Suprapubic skin (tissue), 4 donors: ENCODE measurements around the gene BAZ2B. TPM values are rescaled to one million over a fixed set of nuclear protein-coding genes. Genes with fewer than 3 reads are reported as not detected.

Source experiments
- DNase-seq, 2 donors: peaks; one replicate each; pipeline ENCODE4 v3.0.0-alpha.2; 2019; ENCODE audit warnings: low spot score in 2 of 2
- H3K27ac ChIP-seq: fragments of 200-600 bp; sonication (generic); one replicate; pipeline ENCODE4 v1.5.1; 2019
- H3K27me3 ChIP-seq: fragments of 200-600 bp; sonication (generic); one replicate; pipeline ENCODE4 v1.5.1; 2019
- H3K36me3 ChIP-seq: fragments of 200-600 bp; sonication (generic); one replicate; pipeline ENCODE4 v1.5.1; 2019
- H3K4me1 ChIP-seq: fragments of 200-600 bp; sonication (generic); one replicate; pipeline ENCODE4 v1.5.1; 2019
- H3K4me3 ChIP-seq: fragments of 200-600 bp; sonication (generic); one replicate; pipeline ENCODE4 v1.5.1; 2019; ENCODE audit warnings: mild to moderate bottlenecking
- H3K9me3 ChIP-seq: fragments of 200-600 bp; sonication (generic); one replicate; pipeline ENCODE4 v1.5.1; 2019
- EP300 ChIP-seq: sonication (generic); formaldehyde crosslinking; IDR thresholded peaks from one replicate; pipeline ENCODE4 v1.6.1; 2017; ENCODE audit warnings: antibody characterized with exemption
- POLR2A ChIP-seq, 2 donors: fragments of 450-650 bp; IDR thresholded peaks; one replicate each; pipeline ENCODE4 v1.6.1; 2017; ENCODE audit warnings: antibody characterized with exemption in 2 of 2, mild to moderate bottlenecking in 2 of 2, moderate library complexity in 2 of 2
- POLR2AphosphoS5 ChIP-seq, 3 donors: sonication (generic); formaldehyde crosslinking; IDR thresholded peaks; one replicate each; pipeline ENCODE4 v1.6.1; 2017; ENCODE audit warnings: antibody characterized with exemption in 3 of 3
- WGBS: methylation state at CpG from one replicate; pipeline ENCODE4 v1.1.5; 2018; 5-methylcytosine and 5-hydroxymethylcytosine counted together
- total RNA-seq, 4 donors: library from RNA; depleted of rRNA; stranded (reverse); fragments of >200 nt; gene quantifications; one replicate each; pipeline ENCODE4 v1.1.0, GENCODE V29; 2016
- TF ChIP-seq, protein P1 (sequence below), 2 donors: fragments of 200-600 bp in 1 of 2; fragments of 450-650 bp in 1 of 2; sonication (generic) in 1 of 2; IDR thresholded peaks; one replicate each; pipeline ENCODE4 v1.5.1; 2016 to 2019; ENCODE audit warnings: antibody characterized with exemption in 2 of 2, mild to moderate bottlenecking in 1 of 2, moderate library complexity in 1 of 2

Gene BAZ2B
- total RNA-seq, 4 donors from 2014 or later: 61.7 to 185 (median 80.8) TPM

DNA sequence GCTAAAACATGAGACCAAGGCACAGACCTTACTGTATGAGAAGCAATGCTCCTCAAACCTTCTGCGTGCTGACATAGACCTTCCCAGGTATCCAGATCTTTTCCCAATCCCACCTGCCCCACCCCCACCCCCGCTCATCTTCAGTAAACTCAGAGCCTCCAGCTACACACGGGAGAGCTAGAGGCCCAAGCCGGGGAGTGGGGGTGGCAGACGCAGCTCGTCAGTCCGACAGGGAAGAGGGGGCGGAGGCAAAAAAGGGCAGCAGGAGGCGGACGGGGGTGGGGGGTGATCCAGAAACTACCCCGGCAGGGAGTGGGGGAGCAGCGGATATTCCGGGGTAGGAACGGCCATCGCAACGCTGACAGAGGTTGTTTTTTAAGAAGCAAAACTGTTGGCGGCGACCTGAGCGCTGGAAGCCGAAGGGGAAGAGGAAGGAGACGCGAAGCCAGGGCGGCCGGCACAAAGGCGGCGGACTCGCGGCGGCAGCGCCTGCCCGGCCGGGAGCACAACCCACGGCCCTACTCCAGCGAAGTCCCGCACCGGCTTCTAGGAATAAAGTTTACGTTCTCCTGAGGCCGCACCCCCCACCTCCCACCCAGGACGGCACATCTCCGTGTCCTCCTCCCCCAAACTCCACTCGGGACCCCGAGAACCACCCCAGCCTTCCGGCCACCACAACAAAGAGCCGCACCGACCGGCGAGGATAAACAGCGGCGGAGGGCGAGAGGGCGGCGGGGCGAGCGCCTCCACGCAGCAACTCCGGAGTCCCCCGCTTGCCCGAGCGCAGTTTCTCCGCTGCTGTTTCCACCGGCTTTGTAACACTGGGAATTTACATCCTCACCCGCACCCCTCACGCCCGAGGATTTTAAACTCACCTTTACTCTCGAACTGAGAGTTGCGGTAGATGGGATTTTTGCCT is 722 bp downstream of the BAZ2B start:
- Histone ChIP-seq H3K4me3 (peak overlapping the region; percentile 85), H3K9me3 (no peaks in the 10 kb centered on the region), H3K27me3 (no peaks in the 10 kb centered on the region), H3K36me3 (no peaks in the 10 kb centered on the region), H3K27ac (peak overlapping the region; percentile 98), H3K4me1 (peaks cover 28% of the 10 kb centered on the region)
- peak; percentile 93 to 94 for DNase-seq
- TF ChIP-seq POLR2AphosphoS5 (IDR thresholded peaks at IDR 0.05): peak in 2 of 3 donors; percentile 44 to 53
- TF ChIP-seq, protein P1, sequence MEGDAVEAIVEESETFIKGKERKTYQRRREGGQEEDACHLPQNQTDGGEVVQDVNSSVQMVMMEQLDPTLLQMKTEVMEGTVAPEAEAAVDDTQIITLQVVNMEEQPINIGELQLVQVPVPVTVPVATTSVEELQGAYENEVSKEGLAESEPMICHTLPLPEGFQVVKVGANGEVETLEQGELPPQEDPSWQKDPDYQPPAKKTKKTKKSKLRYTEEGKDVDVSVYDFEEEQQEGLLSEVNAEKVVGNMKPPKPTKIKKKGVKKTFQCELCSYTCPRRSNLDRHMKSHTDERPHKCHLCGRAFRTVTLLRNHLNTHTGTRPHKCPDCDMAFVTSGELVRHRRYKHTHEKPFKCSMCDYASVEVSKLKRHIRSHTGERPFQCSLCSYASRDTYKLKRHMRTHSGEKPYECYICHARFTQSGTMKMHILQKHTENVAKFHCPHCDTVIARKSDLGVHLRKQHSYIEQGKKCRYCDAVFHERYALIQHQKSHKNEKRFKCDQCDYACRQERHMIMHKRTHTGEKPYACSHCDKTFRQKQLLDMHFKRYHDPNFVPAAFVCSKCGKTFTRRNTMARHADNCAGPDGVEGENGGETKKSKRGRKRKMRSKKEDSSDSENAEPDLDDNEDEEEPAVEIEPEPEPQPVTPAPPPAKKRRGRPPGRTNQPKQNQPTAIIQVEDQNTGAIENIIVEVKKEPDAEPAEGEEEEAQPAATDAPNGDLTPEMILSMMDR (IDR thresholded peaks at IDR 0.05): no peak
- TF ChIP-seq POLR2A (IDR thresholded peaks at IDR 0.05): peak; percentile 4 to 51
- 1% methylated on average over 48 of the region's 66 CpGs for WGBS

DNA sequence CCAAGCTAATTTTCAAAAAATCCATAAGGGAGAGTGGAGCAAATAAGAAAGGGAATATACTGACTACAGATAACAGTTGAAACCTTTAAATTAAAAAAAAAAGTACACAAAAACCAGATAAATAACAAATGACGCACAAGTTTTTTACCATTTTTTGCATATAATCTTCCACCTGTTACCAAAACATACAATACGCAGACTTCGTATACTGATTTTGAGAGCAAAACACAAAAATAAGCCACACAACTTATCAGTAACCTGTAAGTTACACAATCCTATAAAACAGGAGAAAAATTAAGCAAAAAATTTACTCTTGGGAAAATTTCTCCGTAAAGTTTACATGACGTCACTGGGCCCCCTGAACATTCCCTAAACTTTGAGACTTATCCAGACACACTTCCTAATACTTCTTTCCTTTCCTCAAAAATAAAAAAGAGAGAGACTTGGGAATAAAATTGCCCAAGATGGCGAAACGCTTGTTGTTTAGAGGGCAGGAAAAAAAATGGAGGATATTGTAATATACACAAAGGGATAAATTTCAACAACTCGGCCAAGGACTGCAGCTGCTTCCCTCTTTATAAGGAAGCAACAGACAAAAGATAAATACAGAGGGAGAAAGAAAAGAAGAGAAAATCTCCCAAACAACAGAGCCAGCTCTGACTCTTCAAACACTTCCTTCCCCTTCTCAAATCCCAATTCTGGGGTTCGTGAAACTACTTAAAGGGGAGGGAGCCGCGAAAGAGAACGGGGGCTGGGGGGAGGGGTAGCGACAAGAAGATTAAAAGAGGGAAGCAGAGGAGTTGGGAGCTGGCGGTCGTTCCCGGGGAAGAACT is 1.6 kb downstream of the BAZ2B start:
- Histone ChIP-seq H3K36me3 (no peaks in the 10 kb centered on the region), H3K4me1 (peaks cover 37% of the 10 kb centered on the region), H3K27ac (peak overlapping the region; percentile 98), H3K9me3 (no peaks in the 10 kb centered on the region), H3K27me3 (no peaks in the 10 kb centered on the region), H3K4me3 (peak overlapping the region; percentile 85)
- TF ChIP-seq, protein P1 (IDR thresholded peaks at IDR 0.05): no peak
- TF ChIP-seq EP300 (no peak), POLR2A (IDR thresholded peaks at IDR 0.05) (no peak), POLR2AphosphoS5 (IDR thresholded peaks at IDR 0.05) (no peak)
- DNase-seq: peak in 1 of 2 donors; percentile 83
- WGBS: 2% methylated on average over 16 of the region's 16 CpGs

DNA sequence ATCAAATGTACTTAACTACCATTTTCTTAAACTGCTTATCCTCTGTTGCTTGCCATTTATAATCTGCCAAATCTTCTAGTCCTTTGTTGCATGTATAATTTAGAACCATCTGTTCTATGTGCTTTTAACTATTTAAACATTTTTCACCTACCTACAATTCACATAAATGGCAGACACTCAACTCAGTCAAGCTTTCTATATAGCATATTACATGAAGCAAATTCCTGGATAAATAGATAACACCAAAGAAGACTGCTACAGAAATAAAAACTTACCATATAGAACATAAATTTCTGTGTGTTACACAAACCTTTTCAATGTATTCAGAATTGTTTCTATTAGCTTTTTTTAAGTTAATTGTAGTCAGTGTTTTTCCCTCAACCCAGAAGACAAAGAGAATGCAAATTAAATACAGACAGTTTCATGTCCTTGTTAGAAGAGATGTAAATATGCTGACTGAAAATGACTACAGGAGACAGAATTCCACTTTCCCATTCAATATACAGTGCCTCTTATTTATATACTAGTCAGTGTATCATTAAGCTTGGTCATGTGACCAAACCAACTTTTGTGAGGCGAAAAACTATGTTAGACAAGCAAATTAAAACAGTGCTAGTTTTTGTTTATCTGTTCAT is 2.6 kb downstream of the BAZ2B start:
- Histone ChIP-seq H3K27ac (peak overlapping the region; percentile 98), H3K4me1 (peaks cover 46% of the 10 kb centered on the region)
- no peak for DNase-seq

DNA sequence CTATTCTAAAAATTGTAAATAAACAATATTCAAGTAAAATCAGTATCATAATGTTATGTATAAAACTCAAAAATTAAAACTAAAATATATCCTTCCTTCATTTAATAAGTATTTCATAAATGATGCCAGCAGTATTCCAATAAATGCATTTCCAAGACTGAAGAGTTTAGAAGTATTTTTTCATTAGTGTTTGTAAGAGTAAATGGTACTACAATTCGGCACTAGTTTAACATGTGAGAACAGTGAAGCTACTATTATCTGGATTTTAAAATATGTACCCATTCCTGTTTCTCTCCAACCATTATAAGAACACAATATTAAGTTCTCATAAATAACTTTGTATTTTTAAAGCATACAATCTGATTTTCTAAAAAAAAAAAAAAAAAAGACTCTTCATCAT is 3.3 kb downstream of the BAZ2B start:
- no peak for DNase-seq
- Histone ChIP-seq H3K9me3 (no peaks in the 10 kb centered on the region), H3K4me1 (peaks cover 46% of the 10 kb centered on the region), H3K4me3 (peak overlapping the region; percentile 85), H3K36me3 (no peaks in the 10 kb centered on the region), H3K27me3 (no peaks in the 10 kb centered on the region), H3K27ac (no peak overlapping the region)
- TF ChIP-seq POLR2A (IDR thresholded peaks at IDR 0.05): no peak
- 41% methylated on average over 1 of the region's 1 CpG for WGBS

More for the DNA sequence above, 2.6 kb downstream of the BAZ2B start:
- TF ChIP-seq, protein P1 (IDR thresholded peaks at IDR 0.05): no peak
- TF ChIP-seq EP300 (no peak), POLR2A (IDR thresholded peaks at IDR 0.05) (no peak), POLR2AphosphoS5 (IDR thresholded peaks at IDR 0.05) (no peak)
- WGBS: 6% methylated on average over 1 of the region's 1 CpG
- Histone ChIP-seq H3K36me3 (no peaks in the 10 kb centered on the region), H3K9me3 (no peaks in the 10 kb centered on the region), H3K27me3 (no peaks in the 10 kb centered on the region), H3K4me3 (peak overlapping the region; percentile 85)

DNA sequence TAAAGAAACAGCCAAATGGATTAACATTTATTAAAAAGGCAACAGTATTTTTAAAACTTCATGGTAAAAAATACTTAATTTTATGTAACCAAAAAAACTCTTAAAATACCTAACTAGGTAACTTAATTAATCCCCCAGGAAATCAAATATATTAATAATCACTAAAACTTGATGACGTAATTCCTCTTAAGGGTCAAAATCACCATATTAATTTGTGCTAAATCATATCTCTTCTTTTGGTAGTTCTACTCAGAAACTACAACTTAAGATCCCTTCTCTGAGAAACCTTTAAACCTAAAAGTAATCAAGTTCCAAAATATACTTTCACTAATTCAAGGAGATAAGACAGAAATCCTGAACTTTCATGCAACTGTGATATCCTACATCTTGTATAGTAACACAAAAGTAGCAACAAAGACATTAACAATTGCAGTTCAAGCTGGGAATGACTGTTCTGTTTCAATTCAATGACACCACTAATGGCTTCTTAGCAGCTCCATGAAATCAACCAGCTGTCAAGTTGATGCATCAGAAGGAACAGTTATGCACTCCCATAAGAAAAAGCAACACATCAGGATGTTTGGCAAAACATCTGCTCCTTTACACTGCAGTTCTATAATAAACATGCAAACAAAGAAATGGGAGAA is 4.0 kb downstream of the BAZ2B start:
- DNase-seq: no peak
- peaks cover 40% of the 10 kb centered on the region for H3K4me1 ChIP-seq
- H3K27me3 ChIP-seq: no peaks in the 10 kb centered on the region
- no peaks in the 10 kb centered on the region for H3K9me3 ChIP-seq
- H3K4me3 ChIP-seq: no peak overlapping the region
- no peaks in the 10 kb centered on the region for H3K36me3 ChIP-seq
- TF ChIP-seq POLR2AphosphoS5 (IDR thresholded peaks at IDR 0.05): no peak
- no peak for TF ChIP-seq POLR2A (IDR thresholded peaks at IDR 0.05)
- no peak for TF ChIP-seq EP300
- TF ChIP-seq, protein P1 (IDR thresholded peaks at IDR 0.05): no peak
- 73% methylated on average over 1 of the region's 1 CpG for WGBS
- H3K27ac ChIP-seq: peak overlapping the region; percentile 12
